ENCODE measurements around the gene HIPK3.
A peak's percentile ranks its signal among the peaks of the same experiment; 100 is the strongest.

Gene HIPK3

GRCh38 chr11:33368931-33369330 is 111.8 kb downstream of the HIPK3 start:
- H3K4me3 ChIP-seq (ENCODE audit: low read depth, low read length), result no peak overlapping the region
- no peak for TF ChIP-seq CTCF (IDR thresholded peaks at IDR 0.05; ENCODE audit: low read depth, low read length)

- no peak for TF ChIP-seq CTCF (IDR thresholded peaks at IDR 0.05; ENCODE audit: low read depth, low read length)
- H3K4me3 ChIP-seq (ENCODE audit: low read depth, low read length), result no peak overlapping the region
These were observed 116.5 kb downstream of the HIPK3 start for GRCh38 chr11:33373636-33374035.

- no peak for TF ChIP-seq CTCF (IDR thresholded peaks at IDR 0.05; ENCODE audit: low read depth, low read length)
- peak overlapping the region; percentile 69 for H3K4me3 ChIP-seq (ENCODE audit: low read depth, low read length)
These were observed 118.1 kb downstream of the HIPK3 start for GRCh38 chr11:33375236-33375635.

GRCh38 chr11:33375688-33376311 is 118.6 kb downstream of the HIPK3 start, which contains the start of gene KIAA1549L:
TSS of gene KIAA1549L (plus strand) at chr11:33376108.
- TF ChIP-seq CTCF (IDR thresholded peaks at IDR 0.05; ENCODE audit: low read depth, low read length), result no peak
- H3K4me3 ChIP-seq (ENCODE audit: low read depth, low read length), result peak within 1 kb of the TSS; percentile 69

- TF ChIP-seq CTCF (IDR thresholded peaks at IDR 0.05; ENCODE audit: low read depth, low read length), result no peak
- H3K4me3 ChIP-seq (ENCODE audit: low read depth, low read length), result peak overlapping the region; percentile 69
These were observed 119.4 kb downstream of the HIPK3 start for GRCh38 chr11:33376331-33377310.

GRCh38 chr11:33377412-33378370 is 120.5 kb downstream of the HIPK3 start:
- peak overlapping the region; percentile 69 for H3K4me3 ChIP-seq (ENCODE audit: low read depth, low read length)
- no peak for TF ChIP-seq CTCF (IDR thresholded peaks at IDR 0.05; ENCODE audit: low read depth, low read length)
